ENCODE measurements around the gene TMUB2.
A peak's percentile ranks its signal among the peaks of the same experiment; 100 is the strongest.
"Not testable (repeated sequence)": the region's sequence is repeated elsewhere in the genome, so short reads cannot be mapped to it uniquely, and the experiment has no call there.

The TMUB2 gene

DNA sequence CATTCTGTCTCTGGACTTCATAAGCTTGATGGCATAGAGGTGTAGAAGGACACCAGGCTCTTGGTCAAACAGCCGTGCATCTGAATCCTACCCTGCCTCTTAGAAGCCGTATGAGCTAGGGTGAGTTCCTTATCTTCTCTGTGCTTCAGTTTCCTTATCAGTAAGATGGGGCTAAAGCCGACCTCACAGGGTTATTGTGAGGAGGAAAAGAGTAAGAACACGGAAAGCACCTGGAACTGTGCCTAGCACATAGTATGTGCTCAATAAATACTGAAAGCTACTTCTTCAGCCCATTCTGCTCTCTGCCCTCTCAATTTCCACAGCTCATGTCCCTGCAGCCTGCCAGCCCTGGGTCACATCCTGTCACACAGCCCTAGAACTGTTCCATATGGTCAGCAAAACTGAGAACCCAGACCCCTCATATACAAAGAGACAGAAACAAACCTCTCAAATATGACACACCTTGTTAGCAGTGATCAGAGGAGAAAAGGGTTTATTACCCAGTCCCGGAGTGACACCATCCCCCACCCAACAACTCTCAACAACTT is 49.7 kb downstream of the TMUB2 start:
- no peak for DNase-seq
- in situ Hi-C loops (cut with MboI; ENCODE audit: low pct_unique_long_range_greater_than_20kb, low sequenced_read_pairs): no loop called here

DNA sequence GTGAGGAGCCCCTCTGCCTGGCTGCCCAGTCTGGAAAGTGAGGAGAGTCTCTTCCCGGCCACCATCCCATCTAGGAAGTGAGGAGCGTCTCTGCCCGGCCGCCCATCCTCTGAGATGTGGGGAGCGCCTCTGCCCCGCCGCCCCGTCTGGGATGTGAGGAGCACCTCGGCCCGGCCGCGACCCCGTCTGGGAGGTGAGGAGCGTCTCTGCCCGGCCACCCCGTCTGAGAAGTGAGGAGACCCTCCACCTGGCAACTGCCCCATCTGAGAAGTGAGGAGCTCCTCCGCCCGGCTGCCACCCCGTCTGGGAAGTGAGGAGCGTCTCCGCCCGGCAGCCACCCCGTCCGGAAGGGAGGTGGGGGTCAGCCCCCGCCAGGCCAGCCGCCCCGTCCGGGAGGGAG is 51.1 kb downstream of the TMUB2 start:
- in situ Hi-C loops (cut with MboI; ENCODE audit: low pct_unique_long_range_greater_than_20kb, low sequenced_read_pairs); DNase-seq: not testable (repeated sequence)

DNA sequence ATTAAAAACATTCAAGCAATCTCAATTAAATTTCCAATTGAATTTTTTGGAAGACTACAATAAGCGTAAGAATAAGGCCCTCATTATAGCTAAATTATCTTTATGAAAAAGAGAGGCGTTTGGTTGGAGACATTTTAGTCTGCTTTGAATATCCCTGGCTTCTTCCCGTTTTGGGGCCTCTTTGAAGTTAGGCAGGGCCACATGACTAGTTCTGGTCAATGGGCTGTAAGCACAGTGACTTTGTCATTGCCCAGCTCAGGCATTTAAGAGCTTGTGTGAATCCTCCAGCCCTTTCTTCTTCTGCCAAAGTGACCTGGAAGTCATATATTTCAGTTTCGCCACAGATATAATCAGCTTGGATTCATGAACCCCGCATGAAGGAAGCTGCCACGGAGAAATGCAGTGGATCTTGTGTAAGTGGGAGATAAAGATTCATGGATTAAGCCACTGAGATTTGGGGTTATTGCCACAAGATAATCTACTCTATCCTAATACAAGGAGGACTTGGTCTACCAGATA is 54.4 kb downstream of the TMUB2 start:
- DNase-seq: peak; percentile 46

More for the DNA sequence above, 54.4 kb downstream of the TMUB2 start:
- in situ Hi-C loops (cut with MboI; ENCODE audit: low pct_unique_long_range_greater_than_20kb, low sequenced_read_pairs): no loop called here

All from KBM-7 (cell line).